ENCODE data around the gene PLCD3.
"Not testable (repeated sequence)": the region's sequence is repeated elsewhere in the genome, so short reads cannot be mapped to it uniquely, and the experiment has no call there.

Gene PLCD3

GRCh38 chr17:45132572-45133463 is 503 bp upstream of the PLCD3 start:
- DNase-seq = peak; percentile 68 to 77

GRCh38 chr17:45131616-45132319 is 547 bp downstream of the PLCD3 start:
- DNase-seq = peak in 1 of 2 experiments; percentile 5

GRCh38 chr17:45130681-45131615 is 1.4 kb downstream of the PLCD3 start:
- DNase-seq = no peak

GRCh38 chr17:45129940-45130680 is 2.2 kb downstream of the PLCD3 start:
- DNase-seq = no peak

GRCh38 chr17:45129426-45129939 is 2.8 kb downstream of the PLCD3 start:
- no peak for DNase-seq

GRCh38 chr17:45128989-45129388 is 3.3 kb downstream of the PLCD3 start:
- no peak for DNase-seq

GRCh38 chr17:45128331-45128730 is 4.0 kb downstream of the PLCD3 start:
- DNase-seq = no peak

- no peak for DNase-seq
Measured at GRCh38 chr17:45127548-45128300, 4.6 kb downstream of the PLCD3 start.

GRCh38 chr17:45127207-45127547 is 5.1 kb downstream of the PLCD3 start:
- DNase-seq = no peak

- no peak for DNase-seq
Measured at GRCh38 chr17:45125509-45125908, 6.8 kb downstream of the PLCD3 start.

- DNase-seq = not testable (repeated sequence)
Measured at GRCh38 chr17:45124797-45125122, 7.6 kb downstream of the PLCD3 start.

GRCh38 chr17:45123930-45124796 is 8.2 kb downstream of the PLCD3 start:
- peak; percentile 55 to 75 for DNase-seq

GRCh38 chr17:45123076-45123770 is 9.1 kb downstream of the PLCD3 start:
- DNase-seq = no peak

- no peak for DNase-seq
Measured at GRCh38 chr17:45121055-45121454, 11.3 kb downstream of the PLCD3 start.

- no peak for DNase-seq
Measured at GRCh38 chr17:45120558-45120957, 11.8 kb downstream of the PLCD3 start.

- no peak for DNase-seq
Measured at GRCh38 chr17:45119964-45120363, 12.4 kb downstream of the PLCD3 start.

- DNase-seq = no peak
Measured at GRCh38 chr17:45118691-45119090, 13.6 kb downstream of the PLCD3 start.

- DNase-seq = no peak
Measured at GRCh38 chr17:45117848-45118646, 14.3 kb downstream of the PLCD3 start.

- no peak for DNase-seq
Measured at GRCh38 chr17:45117334-45117733, 15.0 kb downstream of the PLCD3 start.

Data from Kasumi-1 (cell line).